BE2C (cell line): ENCODE measurements around the gene GMFB.

Experiments used
- DNase-seq: peaks from one replicate; pipeline ENCODE4 v3.0.0-alpha.2; 2020
- H3K27me3 ChIP-seq: fragments of 250-450 bp; sonication (Bioruptor Pico); 2 replicates; pipeline ENCODE4 v1.5.1; 2020; ENCODE audit warnings: mild to moderate bottlenecking
- H3K36me3 ChIP-seq: fragments of 250-450 bp; sonication (Bioruptor Pico); 2 replicates; pipeline ENCODE4 v1.5.1; 2020; ENCODE audit warnings: mild to moderate bottlenecking
- H3K4me1 ChIP-seq: fragments of 250-450 bp; sonication (Bioruptor Pico); 2 replicates; pipeline ENCODE4 v1.5.1; 2020
- H3K4me3 ChIP-seq: 2 replicates; pipeline ENCODE4 v1.5.1; 2011; ENCODE audit warnings: low read depth, low read length
- H3K9me3 ChIP-seq: fragments of 250-450 bp; sonication (Bioruptor Pico); 2 replicates; pipeline ENCODE4 v1.5.1; 2020
- CTCF ChIP-seq: IDR thresholded peaks from 2 replicates; pipeline ENCODE4 v1.5.1; 2012; ENCODE audit warnings: mild to moderate bottlenecking, low read depth, low read length

The GMFB gene

DNA sequence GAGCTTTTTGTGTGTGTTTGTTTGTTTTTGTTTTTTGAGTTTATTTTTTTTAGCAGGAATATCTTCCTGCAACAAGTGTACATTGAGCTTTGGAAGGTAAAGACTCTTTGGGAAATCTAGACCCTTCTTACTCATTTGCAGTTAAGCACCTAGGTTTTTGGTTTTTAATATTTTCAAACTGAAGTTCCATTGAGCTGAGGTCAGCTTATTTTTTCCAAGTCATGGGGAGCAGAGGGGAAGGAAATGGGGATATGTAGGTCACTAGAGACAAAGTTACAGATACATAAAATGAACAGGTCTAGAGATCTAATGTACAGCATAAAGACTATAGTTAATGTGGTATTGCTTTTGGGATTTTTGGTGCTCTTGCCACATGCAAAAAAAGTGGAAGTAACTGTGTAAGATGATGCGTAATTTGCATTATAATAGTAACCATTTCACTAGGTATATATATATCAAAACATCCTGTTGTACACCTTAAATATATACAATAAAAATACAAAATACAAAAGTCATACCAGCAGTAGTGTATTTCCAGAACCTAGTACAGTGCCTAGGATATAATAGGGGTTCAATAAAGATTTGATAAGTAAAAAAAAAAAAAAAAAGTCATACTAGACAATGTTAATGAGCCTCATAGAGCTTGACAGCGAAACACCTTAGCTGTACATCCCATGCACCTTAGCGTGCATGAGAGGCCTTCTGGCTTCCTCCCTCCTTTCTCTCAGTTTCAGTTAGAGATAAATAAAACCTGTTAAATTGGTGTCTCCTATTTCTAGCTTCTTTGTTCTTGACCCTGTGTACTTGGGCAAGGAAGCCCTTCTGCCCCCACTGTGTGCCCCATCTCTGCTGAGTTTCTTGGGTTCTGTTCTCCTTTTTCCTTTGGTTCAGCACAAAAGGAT is 43.6 kb upstream of the GMFB start:
- no peak for DNase-seq
- TF ChIP-seq CTCF: no peak
- H3K36me3 ChIP-seq: no peaks in the 10 kb centered on the region
- H3K27me3 ChIP-seq: no peaks in the 10 kb centered on the region
- peaks cover 7% of the 10 kb centered on the region for H3K4me1 ChIP-seq
- H3K4me3 ChIP-seq: no peak overlapping the region
- no peaks in the 10 kb centered on the region for H3K9me3 ChIP-seq

DNA sequence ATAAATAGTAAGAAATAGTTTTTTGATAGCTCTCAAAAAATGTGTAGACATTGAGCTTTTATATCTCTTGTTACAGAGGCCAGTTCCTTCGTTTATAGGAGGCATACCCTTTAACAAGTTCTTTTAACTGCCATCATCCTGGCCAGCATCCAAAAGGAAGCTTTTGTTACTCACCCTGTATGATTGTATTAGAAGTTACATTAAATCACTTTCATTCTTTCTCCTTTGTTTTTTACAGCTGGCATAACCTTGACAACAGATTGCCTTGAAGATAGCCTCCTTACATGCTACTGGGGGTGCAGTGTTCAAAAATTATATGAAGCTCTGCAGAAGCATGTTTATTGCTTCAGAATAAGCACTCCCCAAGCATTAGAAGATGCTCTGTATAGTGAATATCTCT is 41.0 kb upstream of the GMFB start:
- peak; percentile 46 for DNase-seq
- H3K4me1 ChIP-seq: peaks cover 7% of the 10 kb centered on the region
- TF ChIP-seq CTCF: no peak
- peaks cover 4% of the 10 kb centered on the region for H3K36me3 ChIP-seq
- H3K27me3 ChIP-seq: no peaks in the 10 kb centered on the region
- no peak overlapping the region for H3K4me3 ChIP-seq
- H3K9me3 ChIP-seq: no peaks in the 10 kb centered on the region

GRCh38 chr14:54528973-54529372 is 40.2 kb upstream of the GMFB start:
- H3K4me3 ChIP-seq: no peak overlapping the region
- no peaks in the 10 kb centered on the region for H3K27me3 ChIP-seq
- no peaks in the 10 kb centered on the region for H3K9me3 ChIP-seq
- peaks cover 5% of the 10 kb centered on the region for H3K36me3 ChIP-seq
- H3K4me1 ChIP-seq: peaks cover 7% of the 10 kb centered on the region
- no peak for DNase-seq
- no peak for TF ChIP-seq CTCF

DNA sequence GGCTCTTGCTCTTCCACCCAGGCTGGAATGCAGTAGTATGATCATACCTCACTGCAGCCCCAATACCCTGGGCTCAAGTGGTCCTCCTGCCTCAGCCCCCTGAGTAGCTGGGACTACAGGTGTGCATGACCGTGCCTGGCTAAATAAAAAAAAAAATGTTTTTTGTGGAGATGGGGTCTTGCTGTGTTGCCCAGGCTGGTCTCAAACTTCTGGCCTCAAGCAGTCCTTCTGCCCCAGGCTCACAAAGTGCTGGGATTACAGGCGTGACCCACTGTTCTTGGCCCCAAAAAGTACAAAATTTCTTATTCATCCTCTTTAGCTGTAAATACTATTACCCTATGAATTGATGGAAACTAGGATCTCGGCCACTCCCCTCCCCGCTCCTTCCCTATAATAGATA is 35.6 kb upstream of the GMFB start:
- Histone ChIP-seq H3K9me3 (no peaks in the 10 kb centered on the region), H3K4me3 (no peak overlapping the region), H3K4me1 (peaks cover 1% of the 10 kb centered on the region), H3K27me3 (no peaks in the 10 kb centered on the region), H3K36me3 (peaks cover 10% of the 10 kb centered on the region)
- no peak for DNase-seq
- TF ChIP-seq CTCF: no peak

DNA sequence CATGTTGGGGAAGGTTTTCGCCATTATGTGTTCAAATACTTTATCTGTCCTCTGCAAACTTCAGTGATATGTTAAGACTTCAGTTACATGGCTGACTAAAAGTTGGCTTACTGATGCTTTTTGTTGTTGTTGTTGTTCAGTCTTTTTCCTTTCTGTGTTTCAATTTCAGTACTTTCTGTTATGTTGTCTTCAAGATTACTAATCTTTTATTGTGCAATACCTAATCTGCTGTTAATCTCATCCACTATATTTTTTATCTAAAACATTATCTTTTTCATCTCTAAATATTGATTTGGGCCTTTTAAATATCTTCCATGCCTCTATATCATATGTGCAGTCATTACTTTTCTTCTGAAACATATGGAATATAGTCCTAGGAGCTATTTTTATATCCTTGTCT is 27.9 kb upstream of the GMFB start:
- Histone ChIP-seq H3K36me3 (no peaks in the 10 kb centered on the region; the same call in 1 of the 2 replicates), H3K4me3 (no peak overlapping the region), H3K9me3 (no peaks in the 10 kb centered on the region), H3K4me1 (no peaks in the 10 kb centered on the region), H3K27me3 (no peaks in the 10 kb centered on the region)
- DNase-seq: no peak
- no peak for TF ChIP-seq CTCF

DNA sequence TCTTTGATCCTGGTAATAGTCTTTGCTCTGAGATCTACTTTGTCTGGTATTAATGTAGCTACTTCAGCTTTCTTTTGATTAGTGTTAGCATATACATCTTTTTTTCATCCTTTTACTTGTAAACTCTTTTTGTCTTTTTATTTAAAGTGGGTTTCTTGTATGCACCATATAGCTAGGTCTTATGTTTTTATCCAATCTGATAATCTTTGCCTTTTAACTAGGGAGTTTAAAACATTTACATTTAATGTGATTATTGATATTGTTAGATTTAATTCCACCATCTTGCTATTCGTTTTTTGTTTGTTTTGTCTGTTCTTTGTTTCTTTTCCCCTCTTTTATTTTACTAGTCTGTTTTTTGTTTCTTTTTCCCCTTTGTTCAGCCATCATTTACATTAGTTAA is 26.9 kb upstream of the GMFB start:
- DNase-seq: no peak
- Histone ChIP-seq H3K4me3 (no peak overlapping the region), H3K27me3 (no peaks in the 10 kb centered on the region), H3K36me3 (no peaks in the 10 kb centered on the region; the same call in 1 of the 2 replicates), H3K9me3 (no peaks in the 10 kb centered on the region), H3K4me1 (no peaks in the 10 kb centered on the region)
- TF ChIP-seq CTCF: no peak
